Small intestine (tissue), 7 donors: ENCODE data around the gene C19orf12. TPM values are rescaled to one million over a fixed set of nuclear protein-coding genes. Genes with fewer than 3 reads are reported as not detected.

Source experiments
- DNase-seq, 2 donors: peaks; one replicate each; pipeline versions ENCODE4 v3.0.0 to v3.0.0-alpha.2; 2013
- FAIRE-seq: peaks from 2 replicates; lab custom pipeline; 2012; peaks lifted over from hg19 to GRCh38; lab: Jason Lieb, UNC
- H3K27ac ChIP-seq, 3 donors: one replicate each; pipeline ENCODE4 v1.5.1; 2013; ENCODE audit warnings: low read length in 2 of 3, mild to moderate bottlenecking in 2 of 3, control low read depth in 1 of 3, inconsistent platforms in 1 of 3, low read depth in 1 of 3, moderate library complexity in 1 of 3
- H3K27me3 ChIP-seq, 3 donors: one replicate each; pipeline ENCODE4 v1.6.1; 2013; ENCODE audit warnings: low read length in 3 of 3, inconsistent platforms in 1 of 3; ENCODE audit not compliant: control insufficient read depth in 3 of 3, insufficient read depth in 3 of 3
- H3K36me3 ChIP-seq, 3 donors: one replicate each; pipeline ENCODE4 v1.6.1; 2013; ENCODE audit warnings: low read length in 3 of 3, inconsistent platforms in 1 of 3, low read depth in 1 of 3, mild to moderate bottlenecking in 1 of 3, moderate library complexity in 1 of 3; ENCODE audit not compliant: control insufficient read depth in 3 of 3, insufficient read depth in 2 of 3
- H3K4me1 ChIP-seq, 3 donors: one replicate each; pipeline ENCODE4 v1.6.1; 2013; ENCODE audit warnings: low read length in 2 of 3, inconsistent platforms in 1 of 3, low read depth in 1 of 3, mild to moderate bottlenecking in 1 of 3, moderate library complexity in 1 of 3; ENCODE audit not compliant: control insufficient read depth in 3 of 3, insufficient read depth in 2 of 3
- H3K4me3 ChIP-seq, 3 donors: one replicate each; pipeline ENCODE4 v1.5.1; 2013; ENCODE audit warnings: low read length in 3 of 3, control low read depth in 1 of 3, inconsistent platforms in 1 of 3, low read depth in 1 of 3, mild to moderate bottlenecking in 1 of 3, moderate library complexity in 1 of 3
- H3K9me3 ChIP-seq, 2 donors: one replicate each; pipeline ENCODE4 v1.6.1; 2013; ENCODE audit warnings: low read depth in 1 of 2, low read length in 1 of 2; ENCODE audit not compliant: control insufficient read depth in 2 of 2, insufficient read depth in 1 of 2
- WGBS, 3 donors: extraction: QIAGEN DNeasy Blood & Tissue Kit; methylation state at CpG; one replicate each; pipeline ENCODE4 v1.1.7; 2013; 5-methylcytosine and 5-hydroxymethylcytosine counted together
- polyA plus RNA-seq, 4 donors: library from polyadenylated mRNA; stranded (reverse) in 3 of 4; unstranded in 1 of 4; fragments of 200-250 nt in 3 of 4; fragments of 120-200 nt in 1 of 4; gene quantifications; one replicate each; pipeline versions ENCODE4 v1.2.1 to v1.2.3, GENCODE V29; 2013
- donor health status: healthy with polysubstance abuse.
- donor health status: control.
- donor health status: control.
- donor health status: Bipolar disorder and iron deficiency.
- donor health status: healthy.

Gene C19orf12
- polyA plus RNA-seq, 4 donors: 19.0 to 26.2 (median 21.3) TPM

DNA sequence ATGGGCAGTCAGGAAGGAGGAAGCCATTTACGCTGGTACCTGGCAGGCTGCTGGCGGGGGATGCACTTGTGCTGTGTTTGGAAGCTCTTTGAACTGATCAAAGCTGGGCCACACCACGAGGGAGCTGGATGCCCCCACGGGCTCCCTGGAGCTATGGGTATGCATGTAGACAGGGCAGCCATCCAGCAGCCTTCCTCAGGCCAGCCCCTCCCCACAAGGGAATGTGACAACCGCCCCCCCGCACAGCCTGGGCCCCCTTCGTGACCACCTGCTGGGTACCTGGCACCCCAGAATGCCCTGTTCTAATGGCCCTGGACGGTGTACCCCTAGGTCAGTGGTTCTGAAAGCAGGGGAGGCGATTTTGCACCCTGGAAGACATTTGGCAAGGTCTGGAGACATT is 42.5 kb upstream of the C19orf12 start:
- Histone ChIP-seq H3K36me3 (no peaks in the 10 kb centered on the region), H3K4me3 (no peak overlapping the region), H3K9me3 (no peaks in the 10 kb centered on the region), H3K27me3 (no peaks in the 10 kb centered on the region), H3K27ac (no peak overlapping the region), H3K4me1 (no peaks in the 10 kb centered on the region)
- no peak for DNase-seq
- 78 to 80% (median 79%) methylated on average over 9 of the region's 9 CpGs for WGBS, 3 donors
- FAIRE-seq: no peak

DNA sequence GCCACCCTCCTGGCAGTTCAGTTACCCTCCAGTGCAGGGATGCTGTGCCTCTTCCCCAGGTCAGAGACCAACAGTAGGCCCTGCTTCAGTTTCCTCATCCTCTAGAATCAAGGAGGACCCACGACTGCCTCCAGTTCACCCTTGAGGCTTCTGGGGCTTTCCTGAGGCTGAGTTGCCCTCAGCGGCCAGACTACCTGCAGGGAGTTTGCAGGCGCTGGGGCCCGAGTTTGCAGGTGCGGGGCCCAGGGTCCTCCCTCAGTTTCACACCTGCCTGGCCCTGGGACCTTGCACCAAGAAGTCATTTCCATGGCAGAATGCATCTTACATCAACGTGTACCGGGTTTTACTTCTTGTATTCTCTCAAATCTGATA is 38.9 kb upstream of the C19orf12 start:
- Histone ChIP-seq H3K27me3 (no peaks in the 10 kb centered on the region), H3K4me1 (no peaks in the 10 kb centered on the region), H3K9me3 (no peaks in the 10 kb centered on the region), H3K4me3 (no peak overlapping the region), H3K36me3 (no peaks in the 10 kb centered on the region), H3K27ac (no peak overlapping the region)
- WGBS, 3 donors: 59 to 77% (median 72%) methylated on average over 7 of the region's 7 CpGs
- DNase-seq (no peak), FAIRE-seq (no peak)

DNA sequence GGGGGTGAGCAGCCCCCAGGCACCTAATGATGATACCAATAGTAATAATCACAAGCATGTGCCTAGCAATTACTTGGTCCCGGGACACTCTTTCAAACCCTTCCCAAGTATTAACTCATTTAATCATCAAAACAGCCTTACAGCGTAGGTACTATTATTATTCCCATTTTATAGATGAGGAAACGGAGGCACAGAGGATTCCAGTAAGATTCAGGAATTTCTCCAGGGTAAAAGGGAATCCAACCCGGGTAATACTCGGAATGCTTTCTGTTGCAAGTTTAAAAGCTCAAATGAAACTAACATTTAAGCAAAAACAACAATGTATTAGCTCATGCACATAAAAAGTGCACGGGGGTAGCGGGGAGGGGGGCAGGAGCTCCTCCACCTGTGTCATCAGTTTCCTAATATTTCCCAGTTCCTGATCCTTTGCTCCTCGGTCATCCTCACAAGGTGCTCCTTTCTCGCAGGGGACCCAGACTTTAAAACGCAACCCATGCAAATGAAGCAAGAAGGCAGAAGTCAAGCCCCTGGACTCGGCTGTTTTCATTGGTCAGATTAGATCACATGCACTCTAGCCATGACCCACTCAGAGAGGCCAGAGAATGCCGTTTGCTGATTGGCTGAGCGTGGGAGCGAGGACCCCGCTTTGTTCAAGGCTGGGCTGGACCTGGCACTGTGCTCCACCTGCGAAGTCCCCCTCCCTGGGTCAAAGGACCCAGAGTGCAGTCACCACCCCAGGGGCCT is 38.3 kb upstream of the C19orf12 start:
- no peak overlapping the region for H3K4me3 ChIP-seq
- H3K9me3 ChIP-seq: no peaks in the 10 kb centered on the region
- H3K36me3 ChIP-seq: no peaks in the 10 kb centered on the region
- no peaks in the 10 kb centered on the region for H3K27me3 ChIP-seq
- DNase-seq (no peak), FAIRE-seq (no peak)
- WGBS, 3 donors: 82 to 89% (median 87%) methylated on average over 16 of the region's 16 CpGs
- H3K4me1 ChIP-seq: no peaks in the 10 kb centered on the region
- no peak overlapping the region for H3K27ac ChIP-seq

DNA sequence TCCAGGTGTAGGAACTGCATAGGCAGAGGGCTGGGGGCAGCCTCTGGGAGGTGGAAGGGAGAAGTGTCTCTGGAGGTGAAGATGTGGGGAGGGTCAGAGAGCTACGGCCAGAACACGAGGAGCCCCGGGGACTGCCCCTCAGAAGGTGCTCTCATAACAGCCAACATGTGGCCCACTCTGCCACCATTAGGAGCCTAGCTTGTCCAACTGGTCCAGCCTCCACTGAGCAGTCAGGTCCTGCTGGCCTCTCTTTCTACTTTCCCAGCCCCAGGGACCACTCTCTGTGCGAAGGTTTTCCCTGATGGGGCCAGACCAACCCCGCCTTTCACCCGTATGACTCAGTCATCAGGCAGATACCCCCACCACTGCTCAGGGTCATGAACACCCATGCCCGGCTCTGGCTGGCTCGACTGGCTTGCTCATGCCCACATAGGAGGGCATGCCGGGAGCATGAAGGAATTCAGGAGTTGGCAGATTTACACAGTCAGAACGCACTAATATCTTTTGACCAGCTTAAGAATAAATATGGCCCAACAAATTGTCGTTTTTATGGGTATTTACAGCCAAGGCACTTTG is 37.5 kb upstream of the C19orf12 start:
- Histone ChIP-seq H3K4me1 (no peaks in the 10 kb centered on the region), H3K9me3 (no peaks in the 10 kb centered on the region), H3K4me3 (no peak overlapping the region), H3K27ac (no peak overlapping the region), H3K36me3 (no peaks in the 10 kb centered on the region), H3K27me3 (no peaks in the 10 kb centered on the region)
- DNase-seq: no peak
- WGBS, 3 donors: 62 to 73% (median 68%) methylated on average over 11 of the region's 11 CpGs
- FAIRE-seq: no peak

DNA sequence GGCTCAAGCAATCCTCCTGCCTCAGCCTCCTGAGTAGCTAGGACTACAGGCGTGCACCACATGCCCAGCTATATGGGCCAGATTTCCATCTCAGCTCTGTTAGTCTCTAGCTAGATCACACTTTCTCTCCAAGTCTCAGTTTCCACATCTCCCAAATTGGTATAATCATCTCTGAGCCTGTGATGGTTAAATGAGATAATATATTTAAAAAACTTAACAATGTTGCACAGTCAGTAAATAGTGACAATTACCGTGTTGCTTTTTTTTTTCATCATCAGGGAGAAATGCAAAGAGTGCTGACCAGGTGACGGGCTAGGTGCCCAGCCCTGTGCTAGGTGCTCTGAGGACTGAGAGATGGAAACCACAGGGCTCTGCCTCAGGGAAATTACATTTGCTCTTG is 36.9 kb upstream of the C19orf12 start:
- no peak for FAIRE-seq

DNA sequence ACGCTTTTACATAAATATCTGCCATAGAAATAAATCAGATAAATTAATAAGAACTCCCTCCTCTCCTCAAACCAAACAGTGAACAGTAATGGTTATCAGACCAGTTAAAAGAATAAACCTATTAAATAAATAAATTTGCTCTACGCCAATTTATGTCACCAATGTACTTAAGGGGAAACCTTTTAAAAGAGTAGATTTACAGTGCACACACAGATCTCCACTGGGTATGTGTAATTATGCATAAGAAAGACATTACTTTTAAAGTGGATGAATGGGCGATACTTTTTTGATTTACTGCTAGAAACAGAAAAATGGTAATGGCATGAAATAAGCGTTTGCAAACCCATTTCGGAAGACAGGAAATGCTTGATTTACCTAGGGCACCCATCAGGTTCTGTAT is 34.9 kb upstream of the C19orf12 start:
- WGBS, 3 donors: 83 to 89% (median 87%) methylated on average over 5 of the region's 5 CpGs
- no peaks in the 10 kb centered on the region for H3K4me1 ChIP-seq
- H3K36me3 ChIP-seq: no peaks in the 10 kb centered on the region
- no peak overlapping the region for H3K4me3 ChIP-seq
- no peaks in the 10 kb centered on the region for H3K9me3 ChIP-seq
- DNase-seq (no peak), FAIRE-seq (no peak)
- no peak overlapping the region for H3K27ac ChIP-seq
- H3K27me3 ChIP-seq: no peaks in the 10 kb centered on the region

More for the DNA sequence above, 36.9 kb upstream of the C19orf12 start:
- Histone ChIP-seq H3K4me3 (no peak overlapping the region), H3K4me1 (no peaks in the 10 kb centered on the region), H3K9me3 (no peaks in the 10 kb centered on the region), H3K27ac (no peak overlapping the region), H3K36me3 (no peaks in the 10 kb centered on the region), H3K27me3 (no peaks in the 10 kb centered on the region)
- 78 to 88% (median 79%) methylated on average over 3 of the region's 3 CpGs for WGBS, 3 donors
- DNase-seq: no peak

DNA sequence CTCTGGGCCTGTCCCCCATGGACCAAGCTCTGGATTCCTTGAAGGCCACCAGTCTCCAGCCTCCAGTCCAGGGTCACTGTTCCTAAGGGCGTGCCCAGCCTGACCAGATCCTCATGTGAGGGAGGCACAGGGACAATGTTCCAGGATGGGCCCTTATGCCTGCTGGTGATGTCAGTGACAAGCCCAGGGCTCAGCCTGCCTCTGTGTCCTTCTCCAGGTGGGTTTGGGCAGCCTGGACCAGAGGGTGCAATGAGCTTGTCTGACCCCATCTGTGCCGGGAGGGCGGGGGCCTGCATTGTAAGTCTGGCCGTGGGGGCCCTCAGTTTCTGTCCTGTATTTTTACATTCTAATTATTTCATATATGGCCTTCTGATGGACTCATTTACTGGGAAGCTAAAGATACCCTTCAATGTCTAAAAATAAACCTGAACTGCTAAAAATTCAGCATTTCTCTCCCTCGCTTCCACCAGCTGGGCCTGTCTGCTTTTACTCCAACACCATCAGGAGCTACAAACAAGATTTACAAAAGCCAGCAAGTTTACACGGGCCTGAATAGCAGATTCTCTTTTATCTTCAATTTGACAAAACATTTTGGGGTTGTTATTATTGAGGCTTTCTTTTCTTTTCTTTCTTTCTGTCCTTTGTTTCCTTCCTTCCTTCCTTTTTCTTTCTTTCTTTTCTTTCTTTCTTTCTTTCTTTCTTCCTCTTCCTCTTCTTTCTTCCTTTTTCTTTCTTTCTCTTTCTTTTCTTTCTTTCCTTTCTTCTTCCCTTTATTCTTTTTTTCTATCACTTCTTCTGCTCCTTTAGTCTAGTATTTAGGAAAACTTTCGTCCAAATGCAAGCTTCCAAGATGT is 34.2 kb upstream of the C19orf12 start:
- H3K4me3 ChIP-seq: no peak overlapping the region
- DNase-seq (no peak), FAIRE-seq (no peak)
- WGBS, 3 donors: 78 to 81% (median 79%) methylated on average over 7 of the region's 7 CpGs
- no peaks in the 10 kb centered on the region for H3K36me3 ChIP-seq
- H3K27me3 ChIP-seq: no peaks in the 10 kb centered on the region
- H3K4me1 ChIP-seq: no peaks in the 10 kb centered on the region
- H3K27ac ChIP-seq: no peak overlapping the region
- H3K9me3 ChIP-seq: no peaks in the 10 kb centered on the region

DNA sequence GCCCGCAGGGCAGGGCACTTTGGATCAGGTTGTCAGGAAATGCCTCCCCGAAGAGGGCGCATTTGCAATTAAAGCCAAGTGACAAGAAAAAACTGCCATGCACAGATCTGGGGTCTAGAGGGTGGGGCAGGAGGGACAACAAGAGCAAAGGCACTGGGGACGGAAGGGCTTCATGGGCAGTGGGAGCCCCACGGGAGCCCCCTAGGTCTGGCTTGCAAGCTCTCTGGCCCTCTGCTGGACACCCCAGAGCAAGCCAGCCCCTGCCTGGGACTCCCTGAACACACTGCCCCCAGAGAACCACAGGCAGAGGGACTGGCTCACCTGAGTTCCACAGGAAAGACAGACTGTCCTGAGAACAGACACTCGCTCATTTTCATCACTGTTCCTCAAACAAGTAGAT is 30.2 kb upstream of the C19orf12 start:
- FAIRE-seq (no peak), DNase-seq (no peak)
- no peaks in the 10 kb centered on the region for H3K36me3 ChIP-seq
- H3K4me3 ChIP-seq: no peak overlapping the region
- 65 to 69% (median 67%) methylated on average over 6 of the region's 6 CpGs for WGBS, 3 donors
- H3K9me3 ChIP-seq: no peaks in the 10 kb centered on the region
- H3K4me1 ChIP-seq: no peaks in the 10 kb centered on the region
- H3K27me3 ChIP-seq: no peaks in the 10 kb centered on the region
- no peak overlapping the region for H3K27ac ChIP-seq
